ENCODE measurements around the gene NDUFA13.
"Not testable (repeated sequence)": the region's sequence is repeated elsewhere in the genome, so short reads cannot be mapped to it uniquely, and the experiment has no call there.

Gene NDUFA13

DNA sequence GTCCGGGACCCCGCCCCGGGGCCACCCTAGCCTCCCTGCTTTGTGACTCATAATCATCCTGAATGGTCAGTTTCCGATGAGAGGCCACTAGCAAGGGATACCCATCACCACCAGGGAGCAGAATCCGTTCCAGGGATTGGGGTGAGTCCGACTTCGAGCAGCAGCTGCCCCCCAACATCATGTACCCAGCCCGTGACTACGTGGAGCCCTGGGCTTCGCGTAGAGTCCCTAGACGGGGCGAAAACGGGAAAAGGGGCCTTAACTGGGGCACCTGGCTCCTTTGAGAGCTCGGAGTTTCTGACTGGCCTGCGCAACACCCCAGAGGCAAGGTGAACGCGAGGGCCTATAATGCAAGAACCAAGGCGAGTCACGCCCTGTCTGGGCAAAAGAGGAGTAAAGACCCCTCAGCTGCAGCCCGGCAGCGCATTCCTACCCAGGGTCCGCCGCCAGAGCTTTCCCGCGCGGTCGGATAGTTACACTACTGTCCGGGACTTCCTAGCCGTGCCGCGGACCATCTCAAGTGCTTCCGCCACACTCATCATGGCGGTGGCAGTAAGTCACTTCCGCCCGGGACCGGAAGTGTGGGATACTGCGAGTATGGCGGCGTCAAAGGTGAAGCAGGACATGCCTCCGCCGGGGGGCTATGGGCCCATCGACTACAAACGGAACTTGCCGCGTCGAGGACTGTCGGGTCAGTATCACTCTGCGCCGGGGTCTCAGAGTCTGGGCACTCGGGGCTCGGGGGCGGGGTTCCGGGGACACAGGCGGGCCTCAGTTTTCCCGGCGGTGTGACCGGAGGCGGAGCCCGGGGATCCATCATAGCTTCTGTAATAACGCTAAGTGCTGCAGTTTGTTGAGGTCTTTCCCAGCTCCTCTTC lies at the start of gene NDUFA13:
Gene NDUFA13 (plus strand): TSS at position 584 of the 878 bp plus-strand sequence. CDS start 14 bp downstream, at position 598.
- Mint-ChIP-seq H3K36me3 (ENCODE audit: low read depth) (peaks cover 43% of the 10 kb centered on the region), H3K4me1 (ENCODE audit: low read depth) (peaks cover 24% of the 10 kb centered on the region), H3K9me3 (peaks cover 10% of the 10 kb centered on the region), H3K4me3 (peak within 1 kb of the TSS; percentile 90), H3K27me3 (peaks cover 8% of the 10 kb centered on the region), H3K27ac (peak within 1 kb of the TSS; percentile 96)
- intact Hi-C loops (cut with micrococcal nuclease): no loop called here

DNA sequence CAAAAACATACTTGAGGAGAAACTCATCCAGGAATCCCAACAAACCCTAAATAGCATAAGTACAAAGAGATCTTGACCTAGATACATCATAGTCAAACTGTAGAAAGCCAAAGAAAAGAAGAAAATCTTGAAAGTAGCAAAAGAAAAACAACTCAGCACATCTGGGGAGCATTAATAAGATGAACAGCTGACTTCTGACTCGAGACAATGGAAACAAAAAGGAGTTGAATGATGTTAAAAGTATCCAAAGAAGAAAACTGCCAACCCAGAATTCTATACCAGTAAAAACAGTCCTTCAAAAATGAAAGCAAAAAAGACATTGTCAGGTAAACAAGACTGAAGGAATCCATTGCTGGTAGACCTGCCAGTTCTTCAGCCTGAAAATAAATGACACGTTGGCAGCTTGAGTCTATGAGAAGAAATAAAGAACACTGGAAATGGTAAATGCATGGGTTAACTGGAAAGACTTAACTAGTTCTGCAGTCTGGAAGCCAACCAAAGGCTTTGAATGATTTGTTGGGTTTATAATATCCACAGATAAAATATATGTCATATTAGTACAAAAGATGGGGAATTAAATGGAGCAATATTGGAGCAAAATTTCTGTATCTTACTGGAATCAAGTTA lies 47.5 kb upstream of the NDUFA13 start:
- Mint-ChIP-seq H3K9me3 (peaks cover 43% of the 10 kb centered on the region), H3K4me1 (ENCODE audit: low read depth) (peaks cover 55% of the 10 kb centered on the region), H3K36me3 (ENCODE audit: low read depth) (peaks cover 71% of the 10 kb centered on the region), H3K4me3 (no peak overlapping the region), H3K27me3 (no peaks in the 10 kb centered on the region), H3K27ac (no peak overlapping the region)
- intact Hi-C loops (cut with micrococcal nuclease): no loop called here

DNA sequence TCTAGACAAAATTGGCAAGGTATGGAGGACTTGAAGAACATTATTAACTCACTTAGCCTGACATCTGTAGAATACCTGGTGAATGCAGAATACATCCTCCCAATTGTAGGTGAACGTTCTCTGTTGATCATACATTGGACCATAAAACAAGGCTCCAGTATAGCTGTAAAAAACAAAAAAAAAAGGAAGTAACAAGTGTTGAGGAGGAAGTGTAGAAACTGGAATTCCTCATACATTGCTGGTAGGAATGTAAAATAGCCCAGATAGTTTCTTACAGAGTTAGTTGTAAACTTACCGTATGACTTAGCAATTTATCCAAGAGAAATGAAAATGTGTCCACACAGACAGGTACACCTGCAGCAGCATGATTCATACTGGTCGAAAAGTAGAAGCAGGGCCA lies 45.4 kb upstream of the NDUFA13 start:
- H3K36me3 Mint-ChIP-seq (ENCODE audit: low read depth): peaks cover 73% of the 10 kb centered on the region
- H3K4me1 Mint-ChIP-seq (ENCODE audit: low read depth): peaks cover 54% of the 10 kb centered on the region
- no peak overlapping the region for H3K4me3 Mint-ChIP-seq
- H3K9me3 Mint-ChIP-seq: peaks cover 35% of the 10 kb centered on the region
- no peaks in the 10 kb centered on the region for H3K27me3 Mint-ChIP-seq
- H3K27ac Mint-ChIP-seq: peak overlapping the region; percentile 56
- intact Hi-C loops (cut with micrococcal nuclease): loop anchor here (5.0 kb wide), 1 partner anchor 63 kb away; the partner anchor contains the start of gene GATAD2A

DNA sequence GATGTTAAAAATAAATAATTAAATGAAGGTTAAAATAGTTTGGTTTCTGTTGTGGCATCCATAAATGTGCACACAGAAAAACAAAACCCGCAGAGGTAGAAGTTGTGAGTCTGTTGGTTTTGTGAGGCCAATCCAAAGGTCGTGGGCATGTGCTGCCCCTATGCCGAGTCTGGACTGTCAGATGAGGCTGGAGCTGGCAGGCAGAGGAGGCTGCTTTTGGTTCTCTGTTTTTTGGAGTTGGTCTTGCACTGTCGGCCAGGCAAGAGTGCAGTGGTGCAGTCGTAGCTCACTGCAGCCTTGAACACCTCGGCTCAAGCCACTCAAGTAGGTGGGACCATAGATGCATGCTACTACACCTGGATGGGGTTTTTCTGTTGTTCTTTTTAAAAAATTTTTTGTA lies 44.3 kb upstream of the NDUFA13 start:
- H3K4me1 Mint-ChIP-seq (ENCODE audit: low read depth): peaks cover 60% of the 10 kb centered on the region
- intact Hi-C loops (cut with micrococcal nuclease): loop anchor here (5.0 kb wide), 1 partner anchor 64 kb away; the partner anchor contains the start of gene GATAD2A
- H3K4me3 Mint-ChIP-seq: no peak overlapping the region
- H3K36me3 Mint-ChIP-seq (ENCODE audit: low read depth): peaks cover 73% of the 10 kb centered on the region
- H3K27me3 Mint-ChIP-seq: no peaks in the 10 kb centered on the region
- no peak overlapping the region for H3K27ac Mint-ChIP-seq
- H3K9me3 Mint-ChIP-seq: peaks cover 25% of the 10 kb centered on the region

DNA sequence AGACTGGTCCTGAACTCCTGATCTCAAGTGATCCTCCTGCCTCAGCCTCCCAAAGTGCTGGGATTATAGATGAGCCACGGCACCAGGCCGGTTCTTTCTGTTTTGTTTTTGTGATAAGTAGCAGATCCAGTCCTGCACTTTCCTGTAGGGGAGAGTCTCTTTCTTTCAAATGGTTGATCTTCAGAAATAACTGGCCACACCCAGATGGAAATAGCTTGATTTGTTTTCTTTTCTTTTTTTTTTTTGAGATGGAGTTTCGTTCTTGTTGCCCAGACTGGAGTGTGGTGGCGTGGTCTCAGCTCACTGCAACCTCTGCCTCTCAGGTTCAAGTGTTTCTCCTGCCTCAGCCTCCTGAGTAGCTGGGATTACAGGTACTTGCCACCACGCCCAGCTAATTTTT lies 43.9 kb upstream of the NDUFA13 start:
- not testable (repeated sequence) for H3K27ac Mint-ChIP-seq, H3K4me3 Mint-ChIP-seq, H3K27me3 Mint-ChIP-seq
- peaks cover 20% of the 10 kb centered on the region for H3K9me3 Mint-ChIP-seq
- H3K4me1 Mint-ChIP-seq (ENCODE audit: low read depth): peaks cover 65% of the 10 kb centered on the region
- peaks cover 73% of the 10 kb centered on the region for H3K36me3 Mint-ChIP-seq (ENCODE audit: low read depth)
- intact Hi-C loops (cut with micrococcal nuclease): loop anchor here (5.0 kb wide), 1 partner anchor 65 kb away; the partner anchor contains the start of gene GATAD2A

DNA sequence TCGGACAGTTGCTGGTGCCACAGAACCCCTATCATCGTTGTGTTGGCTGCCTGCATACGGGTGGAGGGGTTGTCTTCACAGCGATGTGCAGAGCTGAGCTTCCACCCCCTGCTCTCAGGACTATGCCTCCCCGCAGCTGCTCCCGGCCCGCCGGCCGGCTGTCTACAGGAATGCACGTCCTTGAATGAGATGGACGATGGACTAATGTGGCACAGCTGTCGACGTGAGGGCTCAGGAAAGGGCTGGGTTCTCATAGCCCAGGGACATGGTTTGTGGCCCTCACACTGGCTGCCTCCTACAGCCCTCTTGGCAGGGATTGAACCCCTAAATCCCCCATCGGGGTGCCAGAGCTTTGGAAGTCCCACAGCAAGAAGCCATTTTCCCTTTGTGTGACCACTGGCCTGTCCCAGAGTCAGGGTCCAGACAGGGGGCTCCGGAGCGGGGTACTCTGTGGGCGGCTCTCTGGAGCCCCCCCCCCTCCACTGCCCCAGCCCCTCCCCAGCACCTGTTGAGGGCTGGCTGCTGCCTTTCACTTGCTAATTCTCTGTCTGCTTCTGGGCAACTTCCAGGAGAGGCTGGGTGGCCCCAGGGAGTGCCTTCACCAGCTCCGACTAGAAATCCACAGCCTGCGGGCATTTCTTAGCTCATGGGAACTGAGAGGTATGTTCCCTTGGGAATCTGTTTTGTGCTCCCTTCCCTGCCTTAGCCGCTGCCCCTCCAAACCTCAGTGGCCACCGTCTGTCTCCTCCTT lies 40.8 kb upstream of the NDUFA13 start:
- H3K27ac Mint-ChIP-seq: peak overlapping the region; percentile 20
- H3K4me1 Mint-ChIP-seq (ENCODE audit: low read depth): peaks cover 69% of the 10 kb centered on the region
- no peak overlapping the region for H3K4me3 Mint-ChIP-seq
- intact Hi-C loops (cut with micrococcal nuclease): no loop called here
- peaks cover 72% of the 10 kb centered on the region for H3K36me3 Mint-ChIP-seq (ENCODE audit: low read depth)
- no peaks in the 10 kb centered on the region for H3K9me3 Mint-ChIP-seq
- no peaks in the 10 kb centered on the region for H3K27me3 Mint-ChIP-seq

DNA sequence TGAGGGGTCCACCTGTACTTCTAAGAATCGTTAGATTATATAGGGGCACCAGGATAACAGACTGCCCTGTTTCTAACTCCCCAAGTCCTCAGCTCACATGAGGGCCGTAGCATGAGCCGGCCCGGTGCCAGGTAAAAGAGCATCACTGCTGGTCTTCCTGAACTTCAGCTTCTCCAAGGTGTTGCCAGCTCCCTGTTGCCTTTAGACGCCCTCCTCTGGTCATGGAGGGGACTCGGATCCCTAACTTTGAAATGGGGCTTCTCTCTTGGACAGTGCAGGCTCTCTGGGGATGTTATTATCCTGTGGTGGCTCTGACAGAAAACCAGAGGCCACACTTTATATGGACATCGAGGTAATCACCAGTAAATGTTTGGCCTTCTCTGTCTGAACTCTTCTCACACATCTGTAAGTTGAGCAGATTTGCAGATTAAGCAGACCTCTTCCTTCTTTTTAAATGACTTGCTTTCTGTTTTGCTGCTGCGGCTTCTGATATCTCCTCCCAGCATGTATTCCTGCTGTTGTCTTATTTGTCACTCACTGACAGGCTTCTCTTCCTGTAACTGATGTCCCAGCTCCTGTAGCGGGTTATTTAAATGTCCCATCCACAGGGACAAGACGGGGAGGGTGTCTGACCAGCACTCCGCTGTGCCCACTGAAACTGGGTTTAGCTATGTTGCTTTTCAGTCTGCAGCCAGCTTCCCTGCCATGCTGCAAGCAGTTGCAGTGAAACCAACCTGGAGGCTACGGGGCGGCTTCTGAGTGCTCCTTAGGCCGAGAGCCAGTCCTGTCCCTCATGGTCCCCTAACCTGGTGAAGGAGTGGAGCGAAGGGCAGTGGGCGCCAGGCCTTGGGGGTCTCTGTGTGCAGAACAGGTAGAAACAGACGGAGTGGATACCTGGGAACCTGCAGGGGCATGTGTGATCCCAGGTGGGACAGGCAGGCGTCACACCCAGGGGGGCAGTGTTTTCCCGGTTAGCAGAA lies 39.9 kb upstream of the NDUFA13 start:
- no peaks in the 10 kb centered on the region for H3K27me3 Mint-ChIP-seq
- H3K9me3 Mint-ChIP-seq: no peaks in the 10 kb centered on the region
- peak overlapping the region; percentile 20 for H3K27ac Mint-ChIP-seq
- peaks cover 62% of the 10 kb centered on the region for H3K4me1 Mint-ChIP-seq (ENCODE audit: low read depth)
- H3K4me3 Mint-ChIP-seq: no peak overlapping the region
- peaks cover 81% of the 10 kb centered on the region for H3K36me3 Mint-ChIP-seq (ENCODE audit: low read depth)
- intact Hi-C loops (cut with micrococcal nuclease): no loop called here

DNA sequence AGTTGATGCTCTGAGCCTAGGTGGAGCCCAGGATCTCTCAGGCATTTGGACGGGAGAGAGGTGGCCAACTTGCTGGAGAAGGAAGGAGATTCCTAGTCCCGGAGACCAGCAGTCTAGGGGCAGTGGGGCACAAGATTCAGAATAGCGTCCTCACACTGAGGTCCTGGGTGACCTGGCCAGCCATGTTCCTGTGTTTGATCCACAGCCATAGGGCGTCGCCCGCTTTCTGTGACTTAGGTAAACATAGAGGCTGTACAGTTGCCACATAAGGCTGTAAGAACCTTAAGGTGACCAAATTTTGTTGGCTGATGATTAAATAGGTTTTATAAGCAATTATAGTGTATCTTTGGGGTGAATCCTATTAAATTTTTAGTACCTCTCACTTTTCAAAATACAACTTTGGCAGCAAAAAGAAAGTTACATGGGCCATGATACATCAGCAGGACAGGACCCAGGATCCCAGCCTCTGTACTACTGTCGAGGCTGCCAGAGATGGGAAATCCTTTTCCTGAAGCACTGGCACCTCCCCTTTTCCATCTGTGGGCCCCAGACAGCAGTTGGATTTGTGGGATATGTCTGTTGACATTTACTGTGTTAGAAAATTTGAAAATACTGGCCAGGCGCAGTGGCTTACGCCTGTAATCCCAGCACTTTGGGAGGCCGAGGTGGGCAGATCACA lies 38.2 kb upstream of the NDUFA13 start:
- Mint-ChIP-seq H3K27ac (peak overlapping the region; percentile 20), H3K27me3 (no peaks in the 10 kb centered on the region), H3K9me3 (no peaks in the 10 kb centered on the region), H3K36me3 (ENCODE audit: low read depth) (peaks cover 87% of the 10 kb centered on the region), H3K4me1 (ENCODE audit: low read depth) (peaks cover 57% of the 10 kb centered on the region), H3K4me3 (no peak overlapping the region)
- intact Hi-C loops (cut with micrococcal nuclease): no loop called here

DNA sequence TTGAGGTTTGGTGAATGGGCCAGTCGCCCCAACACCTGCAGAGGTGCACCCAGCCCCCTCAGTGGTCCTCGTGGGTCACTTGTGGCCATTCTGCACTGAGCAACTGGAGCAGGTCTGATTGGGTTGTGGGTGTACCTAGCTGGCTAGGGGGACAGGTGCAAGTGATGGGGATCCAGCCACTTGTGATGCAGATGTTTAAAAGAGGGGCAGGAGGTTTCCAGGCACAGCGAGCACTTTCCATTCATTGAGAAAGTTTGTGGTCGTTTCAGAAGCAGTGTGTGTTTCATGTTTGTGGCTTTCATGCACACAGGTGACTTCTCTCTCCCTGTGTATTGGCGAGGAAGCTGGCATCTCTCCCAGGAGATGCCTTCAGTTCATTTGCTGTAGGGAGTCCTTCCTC lies 35.3 kb upstream of the NDUFA13 start:
- Mint-ChIP-seq H3K4me3 (no peak overlapping the region), H3K27me3 (no peaks in the 10 kb centered on the region), H3K4me1 (ENCODE audit: low read depth) (peaks cover 37% of the 10 kb centered on the region), H3K27ac (no peak overlapping the region), H3K9me3 (no peaks in the 10 kb centered on the region), H3K36me3 (ENCODE audit: low read depth) (peaks cover 87% of the 10 kb centered on the region)
- intact Hi-C loops (cut with micrococcal nuclease): no loop called here

DNA sequence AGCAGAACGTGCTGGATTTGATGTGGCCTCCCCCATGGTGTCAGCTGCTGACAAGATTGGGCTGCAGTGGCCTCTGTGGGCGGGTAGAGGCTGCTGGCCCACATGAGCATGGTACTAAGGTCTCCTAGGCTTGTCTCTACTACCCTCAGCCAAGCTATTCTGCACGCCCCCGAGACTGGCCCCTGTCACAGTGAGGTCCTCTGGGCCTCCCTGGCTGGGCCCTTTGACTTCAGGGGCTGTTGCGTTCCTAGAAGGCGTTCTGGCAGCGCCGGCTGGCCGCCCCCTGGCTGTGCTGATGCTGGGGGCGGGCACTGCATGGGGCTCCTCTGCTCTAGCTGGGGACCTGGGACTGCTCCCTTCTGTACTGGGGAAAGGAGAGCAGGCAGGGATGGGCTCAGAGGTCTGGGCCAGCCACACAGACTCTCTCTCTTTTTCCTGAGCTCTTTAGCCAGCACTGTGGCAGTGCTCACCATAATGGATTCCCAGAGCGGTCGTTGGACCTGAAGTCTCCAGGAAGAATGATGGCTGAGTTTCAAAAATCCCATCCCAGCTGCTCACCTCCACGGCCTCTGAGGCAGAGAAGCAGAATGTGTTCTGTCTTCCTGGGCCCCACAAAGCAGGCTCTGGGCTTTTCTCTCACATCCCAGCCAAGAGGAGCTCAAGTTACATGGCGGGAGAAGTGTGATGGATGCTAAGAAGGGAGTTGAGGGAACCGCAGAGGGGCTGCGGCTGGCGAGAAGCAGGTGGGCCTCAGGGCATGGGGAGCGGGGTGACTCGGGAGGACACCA lies 33.0 kb upstream of the NDUFA13 start:
- intact Hi-C loops (cut with micrococcal nuclease): no loop called here
- Mint-ChIP-seq H3K27me3 (no peaks in the 10 kb centered on the region), H3K4me1 (ENCODE audit: low read depth) (peaks cover 37% of the 10 kb centered on the region), H3K4me3 (no peak overlapping the region), H3K27ac (peak overlapping the region; percentile 36), H3K36me3 (ENCODE audit: low read depth) (peaks cover 81% of the 10 kb centered on the region), H3K9me3 (no peaks in the 10 kb centered on the region)

DNA sequence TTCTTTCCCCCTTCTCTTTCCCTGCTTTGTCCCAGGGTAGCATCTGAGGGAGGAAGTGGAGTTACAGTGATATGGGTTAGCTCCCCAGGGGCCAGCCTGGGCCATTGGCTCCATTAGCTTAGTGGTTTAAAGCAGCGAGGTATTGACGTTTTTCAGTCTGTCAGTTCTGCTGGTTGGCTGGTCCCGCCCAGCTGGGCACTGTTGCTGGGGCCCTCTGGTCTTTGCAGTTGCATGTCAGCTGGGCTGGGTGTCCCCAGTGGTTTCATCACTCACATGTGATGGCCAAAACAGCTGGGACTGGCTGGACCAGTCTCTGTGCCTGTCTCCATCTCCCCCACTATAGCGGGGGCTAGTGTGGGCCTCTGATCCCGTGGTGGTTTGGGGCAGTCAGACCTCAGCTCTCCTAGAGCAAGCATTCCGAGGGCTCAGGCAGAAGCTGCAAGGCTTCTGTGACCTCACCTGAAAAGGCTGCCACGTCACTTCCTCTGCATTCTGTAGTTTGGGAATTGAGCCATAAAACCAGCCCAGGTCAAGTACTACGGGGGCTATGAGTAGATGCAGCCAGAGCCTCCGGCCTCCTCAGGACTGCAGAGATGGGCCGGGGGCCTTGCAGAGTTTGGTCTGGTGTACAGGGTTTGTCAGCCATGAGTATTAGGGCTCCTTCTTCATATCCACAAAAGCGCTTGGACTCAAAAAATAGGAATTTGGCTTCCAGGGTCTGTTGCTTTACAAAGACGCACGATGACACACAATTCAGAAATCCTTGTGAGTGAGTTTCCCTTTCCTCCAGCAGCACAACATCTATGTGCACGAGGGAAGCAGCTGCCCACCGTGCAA lies 30.6 kb upstream of the NDUFA13 start:
- H3K27ac Mint-ChIP-seq: no peak overlapping the region
- no peaks in the 10 kb centered on the region for H3K9me3 Mint-ChIP-seq
- H3K36me3 Mint-ChIP-seq (ENCODE audit: low read depth): peaks cover 64% of the 10 kb centered on the region
- H3K4me1 Mint-ChIP-seq (ENCODE audit: low read depth): peaks cover 60% of the 10 kb centered on the region
- H3K27me3 Mint-ChIP-seq: no peaks in the 10 kb centered on the region
- intact Hi-C loops (cut with micrococcal nuclease): loop anchor here (5.0 kb wide), 1 partner anchor 38 kb away; no protein-coding TSS in a partner anchor
- no peak overlapping the region for H3K4me3 Mint-ChIP-seq

All from dendritic cell treated with granulocyte-macrophage colony-stimulating factor and Interleukin-4, amounts not matched to agents 40 ng/mL and 50 ng/mL, for 4 days (primary cell).